Transverse colon (tissue), 4 donors: Measurements from ENCODE around the gene EHMT1.

Experiments used
- CTCF ChIP-seq, 5 experiments: fragments of 200-600 bp in 3 of 5; fragments of 450-650 bp in 2 of 5; sonication (generic) in 3 of 5; IDR thresholded peaks; 1 replicate in 2 of 5; 2 replicates in 3 of 5; pipeline ENCODE4 v1.5.1; 2016 to 2017; ENCODE audit warnings: antibody characterized with exemption in 5 of 5, inconsistent platforms in 3 of 5, mild to moderate bottlenecking in 2 of 5, moderate library complexity in 1 of 5
- POLR2A ChIP-seq: fragments of 450-650 bp; IDR thresholded peaks from one replicate; pipeline ENCODE4 v1.6.1; 2016; ENCODE audit warnings: antibody characterized with exemption, mild to moderate bottlenecking, moderate library complexity
- POLR2AphosphoS5 ChIP-seq, 3 donors: sonication (generic); formaldehyde crosslinking; IDR thresholded peaks; one replicate each; pipeline ENCODE4 v1.6.1; 2016; ENCODE audit warnings: antibody characterized with exemption in 3 of 3

GRCh38 chr9:137753192-137753765 lies 134.5 kb downstream of the EHMT1 start:
- no peak for TF ChIP-seq CTCF (IDR thresholded peaks at IDR 0.05)
- no peak for TF ChIP-seq POLR2AphosphoS5 (IDR thresholded peaks at IDR 0.05)
- no peak for TF ChIP-seq POLR2A
